ENCODE measurements around the gene SPRYD3.
A peak's percentile ranks its signal among the peaks of the same experiment; 100 is the strongest.
"Not testable (repeated sequence)": the region's sequence is repeated elsewhere in the genome, so short reads cannot be mapped to it uniquely, and the experiment has no call there.

The SPRYD3 gene, protein sequence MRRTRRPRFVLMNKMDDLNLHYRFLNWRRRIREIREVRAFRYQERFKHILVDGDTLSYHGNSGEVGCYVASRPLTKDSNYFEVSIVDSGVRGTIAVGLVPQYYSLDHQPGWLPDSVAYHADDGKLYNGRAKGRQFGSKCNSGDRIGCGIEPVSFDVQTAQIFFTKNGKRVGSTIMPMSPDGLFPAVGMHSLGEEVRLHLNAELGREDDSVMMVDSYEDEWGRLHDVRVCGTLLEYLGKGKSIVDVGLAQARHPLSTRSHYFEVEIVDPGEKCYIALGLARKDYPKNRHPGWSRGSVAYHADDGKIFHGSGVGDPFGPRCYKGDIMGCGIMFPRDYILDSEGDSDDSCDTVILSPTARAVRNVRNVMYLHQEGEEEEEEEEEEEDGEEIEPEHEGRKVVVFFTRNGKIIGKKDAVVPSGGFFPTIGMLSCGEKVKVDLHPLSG

DNA sequence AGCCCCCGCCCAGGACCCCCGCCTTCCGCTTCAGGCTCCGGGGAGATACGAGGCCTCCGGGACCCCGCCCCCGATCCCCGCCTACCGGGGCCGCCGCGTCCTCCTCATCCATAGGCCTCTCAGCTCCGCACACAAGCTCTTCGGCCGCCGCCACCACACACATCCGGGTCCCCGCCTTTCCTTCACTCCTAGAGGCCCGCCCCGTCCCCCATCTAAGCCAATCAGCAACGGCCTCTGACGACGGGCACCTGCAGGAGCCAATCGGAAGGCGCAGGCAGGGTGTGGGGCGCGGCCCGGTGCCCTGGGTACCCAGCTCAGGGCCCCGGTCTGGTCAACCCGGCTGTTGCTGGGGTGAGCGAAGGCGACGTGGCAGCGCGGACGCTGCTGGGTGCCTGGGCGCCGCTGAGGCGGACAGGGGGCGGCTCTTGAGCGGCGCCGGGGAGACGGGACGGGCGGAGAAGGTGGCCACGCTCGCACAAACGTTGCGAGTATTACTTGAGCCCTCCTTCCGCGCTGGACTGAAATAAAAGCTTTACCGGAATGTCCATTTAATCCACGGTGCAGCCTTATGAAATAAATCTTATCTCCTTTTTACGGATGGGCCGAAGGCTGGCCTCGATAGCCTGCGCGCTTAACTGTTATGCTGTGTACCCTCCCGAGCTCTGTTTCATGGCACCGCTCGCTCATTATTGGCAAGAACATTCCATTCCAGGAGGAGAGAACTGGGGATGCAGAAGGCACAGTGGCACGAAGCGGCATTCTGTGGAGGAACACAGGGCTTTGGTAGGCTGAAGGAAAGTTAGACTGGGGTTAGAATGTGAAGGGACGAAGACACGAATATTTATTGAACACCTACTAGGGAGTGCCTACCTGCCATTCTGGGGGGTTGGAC lies at the start of gene SPRYD3:
Gene SPRYD3, minus strand, starts transcription at position 165 of the 892 bp plus-strand sequence. Its CDS starts 57 bp downstream, at position 108.
- peak; percentile 95 for DNase-seq

DNA sequence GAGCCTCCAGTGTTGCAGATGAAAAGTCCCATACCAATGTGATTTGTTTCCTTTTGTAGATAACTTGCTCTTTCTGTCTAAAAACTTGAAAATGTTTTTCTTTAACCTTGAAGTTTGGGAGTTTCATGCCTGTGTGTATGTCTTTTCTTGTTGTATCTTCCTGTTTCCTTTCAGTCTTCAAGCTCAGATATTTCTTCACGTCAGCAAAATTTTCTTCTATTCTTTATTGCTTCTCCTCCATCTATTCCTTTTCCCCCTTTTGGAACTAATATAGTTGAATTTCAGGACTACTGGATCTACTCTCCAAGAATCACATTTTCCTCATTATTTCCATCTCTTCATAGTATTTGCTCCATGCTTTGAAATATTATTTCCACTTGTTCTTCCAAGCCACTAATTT lies 48.0 kb upstream of the SPRYD3 start:
- no peak for DNase-seq

DNA sequence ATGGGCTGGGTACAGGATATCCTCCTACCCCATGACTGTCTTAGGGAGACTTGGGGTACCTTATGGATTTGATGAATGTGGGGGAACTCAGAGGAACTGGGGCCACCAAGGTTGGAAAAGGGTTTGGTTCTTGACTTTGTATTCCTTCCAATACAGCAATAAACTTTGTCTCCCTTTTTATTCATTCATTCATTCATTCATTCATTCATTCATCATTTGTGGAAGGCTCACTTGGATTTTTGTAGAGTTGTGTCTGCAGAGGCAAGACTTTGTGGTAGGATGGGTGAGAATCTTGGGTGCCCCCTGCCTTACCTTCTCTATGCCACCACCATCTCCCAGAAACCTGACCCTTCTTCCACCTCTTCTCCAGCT lies 45.1 kb upstream of the SPRYD3 start:
- DNase-seq, result no peak

DNA sequence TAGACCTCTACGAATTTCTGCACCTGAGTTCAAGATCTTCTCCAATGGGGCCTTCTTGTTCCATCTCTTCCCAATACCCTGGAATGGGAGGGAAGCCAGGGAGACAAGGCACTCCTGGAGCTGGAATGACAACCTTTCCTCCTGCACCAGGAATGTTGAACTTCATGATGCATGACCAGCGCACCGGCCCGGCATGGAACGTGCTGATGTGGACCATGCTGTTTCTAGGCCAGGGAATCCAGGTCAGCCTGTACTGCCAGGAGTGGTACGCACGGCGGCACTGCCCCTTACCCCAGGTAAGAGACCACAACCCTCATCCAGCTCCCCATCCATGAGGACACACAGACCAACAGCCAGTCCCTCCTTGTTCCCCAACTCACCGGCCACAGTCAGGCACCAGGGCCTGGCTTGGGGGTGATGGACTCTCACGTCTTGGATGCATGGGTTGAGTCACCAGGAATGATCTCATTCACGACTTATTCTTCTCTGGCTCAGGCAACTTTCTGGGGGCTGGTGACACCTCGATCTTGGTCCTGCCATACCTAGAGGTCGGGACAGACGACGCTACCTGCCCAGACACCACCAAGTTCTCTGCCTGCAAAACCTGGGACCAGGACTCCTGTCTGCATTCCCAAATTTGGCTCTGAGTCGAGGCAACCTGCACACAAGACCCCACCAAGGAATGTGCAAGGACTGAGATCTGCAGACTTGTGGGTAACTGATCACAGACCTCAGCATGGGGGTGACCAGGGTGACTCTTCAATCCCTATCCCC lies 44.6 kb upstream of the SPRYD3 start:
- DNase-seq, result no peak

DNA sequence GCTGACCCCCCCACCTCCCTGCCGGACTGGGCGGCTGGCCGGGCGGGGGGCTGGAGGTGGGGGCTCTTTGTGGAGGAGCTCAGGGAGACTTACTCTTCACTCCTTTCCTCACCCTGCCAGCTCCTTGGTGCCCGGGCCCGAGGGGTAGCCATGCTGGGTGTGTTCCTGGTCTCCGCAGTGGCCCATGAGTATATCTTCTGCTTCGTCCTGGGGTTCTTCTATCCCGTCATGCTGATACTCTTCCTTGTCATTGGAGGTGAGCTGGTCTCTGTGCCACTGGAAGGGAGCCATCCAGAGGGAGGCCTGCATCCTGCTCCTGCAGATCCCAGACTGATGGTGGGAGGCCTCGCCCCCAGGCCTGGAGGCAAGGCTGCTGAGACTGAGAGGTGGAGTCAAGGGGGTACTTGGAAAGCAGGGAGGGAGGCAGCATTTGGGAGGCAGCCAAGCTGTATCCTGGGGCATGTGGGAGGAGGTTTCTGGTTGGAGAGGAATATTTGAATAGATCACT lies 43.8 kb upstream of the SPRYD3 start:
- DNase-seq, result no peak

DNA sequence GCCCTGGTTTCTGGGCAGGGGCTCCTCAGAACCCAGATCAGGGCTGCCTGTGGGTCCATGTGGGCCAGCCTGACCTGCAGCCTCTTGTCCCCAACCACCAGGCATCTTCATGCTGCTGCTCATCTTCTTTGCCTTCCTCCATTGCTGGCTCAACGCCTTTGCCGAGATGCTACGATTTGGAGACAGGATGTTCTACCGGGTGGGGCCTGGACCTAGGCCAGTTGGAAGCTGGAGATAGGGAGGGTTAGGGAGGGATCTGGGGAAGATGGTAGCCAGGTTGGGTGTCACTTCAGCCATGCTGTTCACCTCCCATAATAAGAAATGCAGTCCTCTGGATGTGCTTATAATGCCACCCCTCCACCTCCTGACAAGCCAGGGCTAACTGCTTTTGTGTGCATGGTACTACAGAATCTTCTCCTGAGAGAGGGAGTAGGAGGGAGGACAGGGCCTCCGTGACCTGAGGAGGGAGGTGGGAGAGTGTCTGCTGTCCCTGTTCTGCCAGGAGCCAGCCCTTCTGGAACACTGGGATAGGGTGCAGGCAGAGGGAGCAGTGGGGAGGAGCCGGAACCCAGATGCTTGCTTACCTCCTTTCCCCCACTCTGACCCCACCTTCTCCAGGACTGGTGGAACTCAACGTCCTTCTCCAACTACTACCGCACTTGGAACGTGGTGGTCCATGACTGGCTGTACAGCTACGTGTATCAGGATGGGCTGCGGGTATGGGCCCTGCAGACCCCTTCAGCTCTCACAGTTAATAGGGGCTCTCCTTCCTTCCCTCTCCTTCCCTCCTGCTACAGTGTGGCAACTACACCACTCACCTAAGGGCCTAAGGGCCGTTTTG lies 41.7 kb upstream of the SPRYD3 start:
- DNase-seq, result no peak

DNA sequence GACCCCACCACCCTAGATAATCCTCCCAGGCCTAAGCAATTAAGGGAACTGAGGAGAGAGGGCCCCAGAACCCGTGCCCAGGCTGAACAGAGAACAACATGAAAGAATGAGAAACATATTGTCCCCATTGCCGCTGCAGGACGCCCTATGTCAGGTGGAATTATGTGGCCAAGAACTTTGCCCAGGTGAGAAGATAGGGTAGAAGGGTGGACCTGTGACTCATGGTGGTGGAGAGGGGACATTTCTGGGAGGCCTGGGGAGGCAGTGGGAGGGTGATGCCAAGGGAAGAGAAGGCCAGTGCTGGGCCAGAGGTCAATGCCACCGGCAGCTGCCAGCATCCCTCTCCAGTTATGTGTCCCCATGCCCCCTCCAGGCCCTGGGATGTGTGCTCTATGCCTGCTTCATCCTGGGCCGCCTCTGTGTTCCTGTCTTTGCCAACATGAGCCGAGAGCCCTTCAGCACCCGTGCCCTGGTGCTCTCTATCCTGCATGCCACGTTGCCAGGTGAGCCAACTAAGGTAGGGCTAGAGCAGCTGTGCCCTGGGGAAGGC lies 39.6 kb upstream of the SPRYD3 start:
- DNase-seq, result no peak

DNA sequence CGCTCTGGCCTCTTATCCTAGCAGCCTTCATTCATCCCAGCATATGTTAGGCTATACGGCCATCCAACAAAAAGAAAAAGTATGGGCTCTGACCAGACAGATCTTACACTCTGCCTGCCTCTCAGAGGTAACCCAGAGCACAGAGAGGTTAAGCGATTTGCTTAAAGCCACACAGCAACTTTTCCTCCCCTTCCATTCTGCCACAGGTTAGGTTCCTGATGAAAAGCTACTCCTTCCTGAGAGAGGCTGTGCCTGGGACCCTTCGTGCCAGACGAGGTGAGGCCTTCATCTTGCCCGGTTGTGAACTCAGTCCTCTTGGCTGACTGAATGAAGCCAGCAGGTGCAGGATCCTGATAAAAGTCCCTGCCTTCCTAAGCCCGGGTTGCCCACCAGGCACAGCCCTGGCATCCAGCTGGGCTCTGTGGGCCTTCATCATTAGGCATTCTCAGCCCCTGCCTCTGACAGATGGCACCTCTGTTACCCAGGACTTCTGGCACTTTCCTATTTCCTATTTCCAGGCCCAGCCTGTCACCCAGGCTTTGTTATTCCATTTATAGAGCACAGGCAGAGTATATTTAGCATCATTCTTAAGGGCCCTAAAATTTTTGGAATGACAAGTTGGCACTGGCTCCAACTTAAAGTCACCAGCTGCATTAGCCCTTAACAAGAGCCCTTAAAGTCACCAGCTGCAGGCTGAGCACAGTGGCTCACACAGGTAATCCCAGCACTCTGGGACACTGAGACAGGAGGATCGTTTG lies 36.9 kb upstream of the SPRYD3 start:
- no peak for DNase-seq

DNA sequence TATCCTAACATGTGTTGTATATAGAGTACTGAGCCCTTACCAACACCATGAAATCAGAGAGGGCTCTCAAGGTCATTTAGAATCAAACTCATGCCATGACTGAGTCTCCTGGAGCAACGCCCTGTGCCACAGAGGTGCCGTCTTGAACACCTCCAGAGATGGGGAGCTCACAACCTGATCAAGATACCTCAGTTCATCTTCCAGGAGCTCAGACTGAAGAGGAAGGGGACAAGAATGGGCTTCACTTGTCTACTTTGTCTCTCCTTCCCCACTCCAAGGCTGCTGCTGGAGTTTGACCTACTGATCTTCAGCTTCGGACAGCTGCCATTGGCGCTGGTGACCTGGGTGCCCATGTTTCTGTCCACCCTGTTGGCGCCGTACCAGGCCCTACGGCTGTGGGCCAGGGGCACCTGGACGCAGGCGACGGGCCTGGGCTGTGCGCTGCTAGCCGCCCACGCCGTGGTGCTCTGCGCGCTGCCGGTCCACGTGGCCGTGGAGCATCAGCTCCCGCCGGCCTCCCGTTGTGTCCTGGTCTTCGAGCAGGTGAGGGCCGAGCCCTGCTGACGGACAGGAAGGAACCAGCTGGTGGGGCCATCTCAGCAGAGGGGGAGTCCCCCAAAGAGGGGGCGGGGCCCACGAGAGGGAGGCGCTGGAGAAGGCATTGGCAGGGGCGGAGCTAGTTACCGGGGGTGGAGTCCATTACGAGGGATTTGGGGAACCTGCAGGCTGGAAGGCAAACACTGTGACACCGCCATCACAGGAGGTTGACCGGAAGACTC lies 36.1 kb upstream of the SPRYD3 start:
- no peak for DNase-seq

DNA sequence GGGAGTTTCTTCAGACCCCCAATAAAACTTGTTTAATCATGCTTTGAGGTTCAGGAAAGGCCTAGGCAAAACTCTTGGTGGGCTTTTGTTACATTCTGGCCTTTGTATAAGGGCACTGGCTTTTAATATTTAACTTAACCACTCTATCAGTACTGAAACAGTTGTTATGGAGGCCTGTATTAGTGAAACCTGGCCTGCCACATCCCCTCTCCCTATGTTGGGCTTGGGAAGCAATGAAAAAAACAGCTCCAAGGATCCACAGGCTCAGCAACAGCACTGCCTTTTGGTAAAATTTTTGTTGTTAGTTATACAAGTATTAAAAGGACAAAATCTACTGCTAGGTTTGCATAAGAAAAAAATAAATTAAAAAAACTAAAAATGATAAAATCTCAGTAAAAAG lies 34.8 kb upstream of the SPRYD3 start:
- DNase-seq, result no peak

DNA sequence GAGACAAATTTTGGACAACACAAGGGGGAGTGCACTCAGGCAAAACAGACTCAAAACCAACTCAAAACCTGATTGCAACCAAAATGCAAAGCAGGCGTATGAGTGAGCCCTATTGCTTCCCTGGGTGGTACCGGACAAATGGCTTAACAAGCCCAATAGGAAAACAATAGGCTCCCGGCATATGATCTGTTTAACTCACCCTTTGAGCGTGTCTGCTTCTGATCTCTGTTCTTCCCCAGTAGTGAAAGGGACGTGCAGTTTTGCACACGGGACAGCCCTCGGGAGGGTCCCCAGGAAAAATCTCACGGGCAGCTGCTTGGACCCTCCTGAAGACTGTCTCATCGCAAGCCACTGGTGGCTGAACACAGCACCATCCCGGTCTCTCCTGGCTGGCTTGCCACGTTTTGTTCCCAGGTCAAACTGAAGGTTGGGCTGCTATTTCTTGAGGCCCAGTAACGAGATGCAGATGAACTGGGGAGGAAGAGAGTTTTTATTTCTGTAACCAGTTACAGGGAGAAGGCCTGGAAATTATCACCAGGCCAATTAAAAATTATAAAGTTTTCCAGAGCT lies 34.0 kb upstream of the SPRYD3 start:
- DNase-seq, result no peak

DNA sequence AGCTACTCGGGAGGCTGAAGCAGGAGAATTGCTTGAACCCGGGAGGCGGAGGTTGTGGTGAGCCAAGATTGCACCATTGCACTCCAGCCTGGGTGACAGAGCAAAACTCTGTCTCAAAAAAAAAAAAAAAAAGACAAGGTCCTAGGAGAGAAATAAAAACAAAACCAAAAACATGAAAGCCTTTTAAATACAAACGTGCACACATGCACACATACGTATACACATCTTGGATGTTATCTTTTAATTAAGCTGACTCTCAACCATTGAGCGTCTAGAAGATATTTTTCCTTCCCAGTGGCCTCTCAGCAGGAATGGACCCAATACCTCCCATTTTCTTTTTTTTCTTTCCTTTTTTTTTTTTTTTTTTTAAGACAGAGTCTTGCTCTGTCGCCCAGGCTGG lies 33.2 kb upstream of the SPRYD3 start:
- not testable (repeated sequence) for DNase-seq

DNA sequence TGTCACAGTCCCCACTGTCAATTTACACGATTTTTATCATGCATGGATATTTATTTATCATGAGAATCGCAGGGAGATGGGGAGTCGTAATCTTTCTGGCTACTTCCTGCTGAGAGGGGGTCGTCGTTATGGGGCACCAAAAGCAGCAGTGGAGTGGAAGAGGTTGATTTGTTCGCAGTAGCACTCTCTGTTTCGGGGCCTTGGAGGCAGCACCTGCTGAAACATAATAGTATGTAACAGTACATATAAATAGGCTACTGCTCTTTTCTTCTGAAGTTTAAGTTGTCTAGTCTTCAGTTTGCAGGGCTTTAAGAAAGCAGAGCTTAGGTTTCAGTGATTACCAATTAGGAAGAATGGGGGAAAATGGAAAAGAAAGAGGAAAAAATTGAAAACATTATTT lies 27.9 kb upstream of the SPRYD3 start:
- DNase-seq, result no peak

DNA sequence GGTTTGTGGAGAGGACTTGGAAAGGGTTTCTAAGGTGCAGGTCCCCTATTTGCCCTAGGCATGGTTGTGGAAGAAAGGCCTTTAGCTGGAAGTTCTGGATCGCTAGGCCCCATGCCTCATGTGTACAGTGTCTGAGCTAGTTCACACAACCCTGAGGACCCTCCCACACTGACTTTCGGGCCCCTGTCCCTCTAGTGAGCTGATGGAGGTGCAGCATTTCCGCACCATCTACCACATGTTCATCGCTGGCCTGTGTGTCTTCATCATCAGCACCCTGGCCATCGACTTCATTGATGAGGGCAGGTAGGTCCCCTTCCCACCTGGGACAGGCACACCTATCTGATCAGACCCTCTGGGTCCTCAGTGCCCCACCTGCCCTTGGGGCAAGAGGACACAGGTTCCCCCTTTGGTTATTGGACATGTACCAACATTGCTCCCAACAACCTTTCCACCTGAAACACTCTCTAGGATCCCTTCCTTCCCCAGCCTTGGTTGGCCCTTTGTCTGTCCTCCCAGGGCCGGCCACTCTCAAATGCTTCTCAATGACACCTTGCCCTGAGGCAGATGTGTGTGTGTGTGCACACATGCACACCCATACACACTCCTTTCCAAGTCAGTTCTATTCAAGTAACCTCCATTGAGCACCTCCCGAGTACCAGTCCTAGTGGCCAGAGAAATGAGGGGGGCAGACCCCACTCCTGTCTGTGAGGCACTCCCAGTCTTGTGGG lies 26.7 kb upstream of the SPRYD3 start:
- no peak for DNase-seq

DNA sequence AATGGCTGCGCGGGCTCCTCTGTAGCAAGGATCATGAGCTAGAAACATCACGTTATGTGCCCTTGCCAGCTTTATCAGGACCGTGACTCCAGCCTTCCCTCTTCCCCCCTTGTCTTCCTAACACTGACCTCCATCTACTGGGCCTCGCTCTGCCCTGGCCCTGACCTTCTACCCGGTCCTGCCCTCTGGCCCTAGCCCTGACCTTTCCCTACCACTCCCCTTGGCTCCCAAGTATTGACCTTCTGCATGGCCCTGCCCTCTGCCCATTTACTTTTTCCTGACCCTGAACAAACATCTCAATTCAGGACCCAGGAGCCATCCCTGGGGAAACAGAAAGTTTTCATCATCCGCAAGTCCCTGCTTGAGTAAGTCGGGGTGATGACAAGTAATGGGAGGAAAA lies 26.1 kb upstream of the SPRYD3 start:
- DNase-seq, result no peak

DNA sequence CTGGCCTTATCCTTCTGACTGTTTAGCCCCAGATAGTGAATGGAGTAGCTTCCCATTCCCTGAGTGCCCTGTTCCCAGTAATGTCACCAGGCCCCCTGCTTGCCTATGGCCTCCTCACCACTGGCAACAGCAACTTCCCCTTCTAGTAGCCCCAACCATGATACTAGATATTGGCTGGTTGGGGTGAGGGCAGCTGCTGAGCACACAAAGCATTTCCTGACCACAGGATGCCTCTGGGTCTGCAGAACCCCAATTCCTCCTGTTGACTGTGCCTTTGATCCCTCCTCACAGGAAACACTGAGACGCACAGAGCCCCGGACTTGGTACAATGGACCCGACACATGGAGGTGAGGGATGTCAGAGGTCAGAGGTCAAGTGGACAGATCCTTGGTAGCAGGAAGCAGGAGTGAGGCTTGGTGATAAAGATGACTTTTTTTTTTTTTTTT lies 24.7 kb upstream of the SPRYD3 start:
- no peak for DNase-seq

DNA sequence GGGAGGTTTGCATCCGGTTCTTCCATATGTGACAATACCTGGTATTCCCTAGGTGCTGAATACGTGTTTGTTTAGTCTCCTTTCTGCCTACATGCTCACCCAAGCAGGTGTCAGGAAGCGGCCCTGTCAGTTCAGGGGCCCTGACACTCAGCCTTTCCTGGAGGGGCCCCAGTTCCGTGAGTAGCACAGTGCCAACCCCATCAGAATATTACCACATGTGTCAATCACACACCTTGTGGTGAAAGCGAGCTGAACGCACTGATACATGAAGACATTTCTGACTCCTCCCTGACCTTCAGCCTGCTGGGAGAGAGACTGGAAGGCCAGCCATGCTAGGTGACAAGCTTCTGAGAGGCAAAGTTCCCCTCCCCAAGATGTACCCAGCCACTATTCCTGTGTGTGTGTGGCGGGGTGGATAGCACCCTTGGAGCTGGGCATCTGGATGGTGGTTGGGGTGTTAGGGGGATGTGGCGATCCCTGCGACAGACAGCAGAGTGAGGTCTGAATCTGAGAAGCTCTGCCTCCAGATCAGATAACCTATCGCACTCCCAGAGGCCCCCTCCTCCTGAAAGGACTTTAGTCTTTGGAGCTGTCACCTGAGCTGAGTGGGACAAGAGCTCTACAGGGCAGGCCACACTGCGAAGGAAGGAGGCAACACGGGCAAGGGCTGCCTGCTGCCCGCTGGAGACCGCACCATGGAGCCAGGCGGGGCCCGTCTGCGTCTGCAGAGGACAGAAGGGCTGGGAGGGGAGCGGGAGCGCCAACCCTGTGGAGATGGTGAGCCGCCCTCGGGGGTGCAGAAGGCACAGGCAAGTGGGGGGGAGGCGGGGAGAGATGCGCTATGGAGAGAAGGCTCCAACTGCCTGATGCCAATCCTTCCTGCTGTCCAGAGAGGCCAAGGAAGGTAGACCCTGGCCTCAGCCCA lies 24.0 kb upstream of the SPRYD3 start, which contains the start of gene SOAT2:
Gene SOAT2, plus strand, starts transcription at position 604 of the 925 bp plus-strand sequence. Its CDS starts 92 bp downstream, at position 696.
- DNase-seq, result no peak
